Vagina (tissue), 2 donors: Measurements from ENCODE around the gene S100PBP. TPM values are rescaled to one million over a fixed set of nuclear protein-coding genes. Genes with fewer than 3 reads are reported as not detected.
A peak's percentile ranks its signal among the peaks of the same experiment; 100 is the strongest.

Experiments used
- DNase-seq, 2 donors: peaks; one replicate each; pipeline ENCODE4 v3.0.0-alpha.2; 2017; ENCODE audit errors: extremely low spot score in 2 of 2
- H3K27ac ChIP-seq: fragments of 200-600 bp; sonication (generic); one replicate; pipeline ENCODE4 v1.5.1; 2019
- H3K27me3 ChIP-seq: fragments of 200-600 bp; sonication (generic); one replicate; pipeline ENCODE4 v1.5.1; 2019
- H3K36me3 ChIP-seq, 2 donors: fragments of 200-600 bp; sonication (generic); one replicate each; pipeline ENCODE4 v1.5.1; 2017 to 2019
- H3K4me1 ChIP-seq: fragments of 200-600 bp; sonication (generic); one replicate; pipeline ENCODE4 v1.5.1; 2019
- H3K4me3 ChIP-seq, 2 donors: fragments of 200-600 bp; sonication (generic); 1 replicate in 1 of 2; 2 replicates in 1 of 2; pipeline ENCODE4 v1.5.1; 2016 to 2019
- H3K9me3 ChIP-seq: fragments of 200-600 bp; sonication (generic); one replicate; pipeline ENCODE4 v1.5.1; 2019
- CTCF ChIP-seq, 3 experiments: fragments of 450-650 bp in 2 of 3; fragments of 200-600 bp in 1 of 3; sonication (generic) in 1 of 3; IDR thresholded peaks; one replicate each; pipeline ENCODE4 v1.5.1; 2017 to 2019; ENCODE audit warnings: antibody characterized with exemption in 3 of 3, mild to moderate bottlenecking in 2 of 3, moderate library complexity in 2 of 3
- POLR2A ChIP-seq, 2 donors: fragments of 450-650 bp; IDR thresholded peaks; one replicate each; pipeline ENCODE4 v1.6.1; 2017; ENCODE audit warnings: antibody characterized with exemption in 2 of 2, mild to moderate bottlenecking in 2 of 2, moderate library complexity in 2 of 2
- POLR2AphosphoS5 ChIP-seq, 2 donors: sonication (generic); formaldehyde crosslinking; IDR thresholded peaks; one replicate each; pipeline ENCODE4 v1.9.0; 2017; ENCODE audit warnings: antibody characterized with exemption in 2 of 2, mild to moderate bottlenecking in 2 of 2, low read depth in 1 of 2; ENCODE audit not compliant: insufficient read depth in 1 of 2
- intact Hi-C: fragments of 100-400 bp; cut with DNase I; formaldehyde crosslinking; loops from one replicate; pipeline ENCODE4 v1.15.1; 2023
- total RNA-seq: library from RNA; depleted of rRNA; stranded (reverse); fragments of >200 nt; gene quantifications from one replicate; pipeline ENCODE4 v1.2.3, GENCODE V29; 2016

Gene S100PBP
- total RNA-seq, 1 donor from 2014 or later = 19.6 TPM

- Histone ChIP-seq H3K4me1 (peaks cover 7% of the 10 kb centered on the region), H3K27me3 (no peaks in the 10 kb centered on the region), H3K4me3 (no peak overlapping the region), H3K36me3 (peaks cover 4 to 77% of the 10 kb centered on the region in 2 donors), H3K27ac (no peak overlapping the region), H3K9me3 (no peaks in the 10 kb centered on the region)
- intact Hi-C loops = no loop called here
- TF ChIP-seq POLR2A (IDR thresholded peaks at IDR 0.05) (no peak), CTCF (IDR thresholded peaks at IDR 0.05) (no peak), POLR2AphosphoS5 (IDR thresholded peaks at IDR 0.05; ENCODE audit: insufficient read depth in 1 of 2, low read depth in 1 of 2) (no peak)
- DNase-seq = no peak
These were observed 37.4 kb upstream of the S100PBP start for GRCh38 chr1:32780005-32780404.

GRCh38 chr1:32780628-32781234 lies 36.7 kb upstream of the S100PBP start:
- Histone ChIP-seq H3K36me3 (peaks cover 4 to 77% of the 10 kb centered on the region in 2 donors), H3K4me1 (peaks cover under 1% of the 10 kb centered on the region), H3K9me3 (no peaks in the 10 kb centered on the region), H3K27ac (no peak overlapping the region), H3K4me3 (no peak overlapping the region), H3K27me3 (no peaks in the 10 kb centered on the region)
- no peak for TF ChIP-seq CTCF (IDR thresholded peaks at IDR 0.05)
- no peak for TF ChIP-seq POLR2A (IDR thresholded peaks at IDR 0.05)
- DNase-seq = peak in 1 of 2 donors; percentile 84
- intact Hi-C loops = no loop called here

GRCh38 chr1:32782086-32782485 lies 35.4 kb upstream of the S100PBP start:
- Histone ChIP-seq H3K27me3 (no peaks in the 10 kb centered on the region), H3K27ac (no peak overlapping the region), H3K36me3 (peaks cover 4 to 77% of the 10 kb centered on the region in 2 donors), H3K4me1 (no peaks in the 10 kb centered on the region), H3K9me3 (no peaks in the 10 kb centered on the region), H3K4me3 (no peak overlapping the region)
- TF ChIP-seq CTCF (IDR thresholded peaks at IDR 0.05) = no peak
- TF ChIP-seq POLR2AphosphoS5 (IDR thresholded peaks at IDR 0.05; ENCODE audit: insufficient read depth in 1 of 2, low read depth in 1 of 2) = no peak
- no peak for TF ChIP-seq POLR2A (IDR thresholded peaks at IDR 0.05)
- intact Hi-C loops = no loop called here
- DNase-seq = no peak

- TF ChIP-seq POLR2AphosphoS5 (IDR thresholded peaks at IDR 0.05; ENCODE audit: insufficient read depth in 1 of 2, low read depth in 1 of 2) (no peak), CTCF (IDR thresholded peaks at IDR 0.05) (no peak), POLR2A (IDR thresholded peaks at IDR 0.05) (no peak)
- Histone ChIP-seq H3K4me3 (no peak overlapping the region), H3K27ac (no peak overlapping the region), H3K9me3 (no peaks in the 10 kb centered on the region), H3K27me3 (no peaks in the 10 kb centered on the region), H3K36me3 (peaks cover 4 to 65% of the 10 kb centered on the region in 2 donors), H3K4me1 (no peaks in the 10 kb centered on the region)
- DNase-seq = no peak
- intact Hi-C loops = no loop called here
These were observed 33.6 kb upstream of the S100PBP start for GRCh38 chr1:32783851-32784250.

GRCh38 chr1:32784817-32785216 lies 32.6 kb upstream of the S100PBP start:
- DNase-seq = no peak
- TF ChIP-seq CTCF (IDR thresholded peaks at IDR 0.05) = no peak
- TF ChIP-seq POLR2AphosphoS5 (IDR thresholded peaks at IDR 0.05; ENCODE audit: insufficient read depth in 1 of 2, low read depth in 1 of 2) = no peak
- H3K27me3 ChIP-seq = no peaks in the 10 kb centered on the region
- H3K27ac ChIP-seq = no peak overlapping the region
- H3K4me1 ChIP-seq = no peaks in the 10 kb centered on the region
- intact Hi-C loops = no loop called here
- H3K36me3 ChIP-seq = peaks cover 4 to 56% of the 10 kb centered on the region in 2 donors
- no peaks in the 10 kb centered on the region for H3K9me3 ChIP-seq
- H3K4me3 ChIP-seq = no peak overlapping the region
